Peyer's patch (tissue), 4 donors: ENCODE data around the gene MSX2. TPM values are rescaled to one million over a fixed set of nuclear protein-coding genes. Genes with fewer than 3 reads are reported as not detected.

Experiments
- DNase-seq, 3 donors: peaks; one replicate each; pipeline ENCODE4 v3.0.0-alpha.2; 2017 to 2019
- H3K27ac ChIP-seq, 4 donors: fragments of 200-600 bp; sonication (generic); one replicate each; pipeline ENCODE4 v1.5.1; 2016 to 2019
- H3K27me3 ChIP-seq, 2 donors: fragments of 200-600 bp; sonication (generic); one replicate each; pipeline ENCODE4 v1.5.1; 2019
- H3K36me3 ChIP-seq, 3 donors: fragments of 200-600 bp; sonication (generic); one replicate each; pipeline ENCODE4 v1.5.1; 2016 to 2019
- H3K4me1 ChIP-seq, 4 donors: fragments of 200-600 bp; sonication (generic); one replicate each; pipeline ENCODE4 v1.5.1; 2016 to 2019
- H3K4me3 ChIP-seq, 4 donors: fragments of 200-600 bp; sonication (generic); 1 replicate in 3 of 4; 2 replicates in 1 of 4; pipeline ENCODE4 v1.5.1; 2016 to 2019; ENCODE audit warnings: mild to moderate bottlenecking in 1 of 4
- H3K9me3 ChIP-seq, 4 donors: fragments of 200-600 bp; sonication (generic); one replicate each; pipeline ENCODE4 v1.5.1; 2016 to 2019; ENCODE audit warnings: mild to moderate bottlenecking in 1 of 4
- CTCF ChIP-seq, 6 experiments: fragments of 450-650 bp in 4 of 6; fragments of 200-600 bp in 2 of 6; sonication (generic) in 1 of 6; IDR thresholded peaks; one replicate each; pipeline ENCODE4 v1.5.1; 2017 to 2019; ENCODE audit warnings: antibody characterized with exemption in 6 of 6, mild to moderate bottlenecking in 3 of 6, moderate library complexity in 1 of 6
- POLR2A ChIP-seq, 2 donors: fragments of 450-650 bp; IDR thresholded peaks; one replicate each; pipeline ENCODE4 v1.5.1; 2017; ENCODE audit warnings: antibody characterized with exemption in 2 of 2, mild to moderate bottlenecking in 2 of 2, moderate library complexity in 2 of 2
- total RNA-seq, 4 donors: library from RNA; depleted of rRNA; stranded (reverse); fragments of >200 nt; gene quantifications; one replicate each; pipeline ENCODE4 v1.1.0, GENCODE V29; 2016

Gene MSX2
- total RNA-seq, 4 donors from 2014 or later: 1.6 to 2.7 (median 2.1) TPM; not detected in 1

GRCh38 chr5:174693697-174694385 is 30.5 kb upstream of the MSX2 start:
- Histone ChIP-seq H3K36me3 (no peaks in the 10 kb centered on the region), H3K4me1 (peaks cover 0 to 22% (median 0%) of the 10 kb centered on the region in 4 donors), H3K27ac (no peak overlapping the region), H3K4me3 (no peak overlapping the region), H3K9me3 (no peaks in the 10 kb centered on the region), H3K27me3 (peaks cover 0 to 4% of the 10 kb centered on the region in 2 donors)
- peak in 2 of 3 donors; percentile 54 to 65 for DNase-seq
- no peak for TF ChIP-seq POLR2A (IDR thresholded peaks at IDR 0.05)

- H3K9me3 ChIP-seq: no peaks in the 10 kb centered on the region
- TF ChIP-seq POLR2A (IDR thresholded peaks at IDR 0.05) (no peak), CTCF (IDR thresholded peaks at IDR 0.05) (no peak)
- peaks cover 0 to 22% (median 0%) of the 10 kb centered on the region in 4 donors for H3K4me1 ChIP-seq
- no peaks in the 10 kb centered on the region for H3K36me3 ChIP-seq
- H3K27ac ChIP-seq: no peak overlapping the region
- no peak overlapping the region for H3K4me3 ChIP-seq
- no peak for DNase-seq
- H3K27me3 ChIP-seq: no peaks in the 10 kb centered on the region
These were observed 29.8 kb upstream of the MSX2 start for GRCh38 chr5:174694611-174695010.

GRCh38 chr5:174698156-174698555 is 26.2 kb upstream of the MSX2 start:
- Histone ChIP-seq H3K4me1 (peaks cover 0 to 7% (median 0%) of the 10 kb centered on the region in 4 donors), H3K27ac (no peak overlapping the region), H3K9me3 (no peaks in the 10 kb centered on the region), H3K4me3 (no peak overlapping the region), H3K36me3 (no peaks in the 10 kb centered on the region), H3K27me3 (no peaks in the 10 kb centered on the region)
- TF ChIP-seq CTCF (IDR thresholded peaks at IDR 0.05): no peak
- TF ChIP-seq POLR2A (IDR thresholded peaks at IDR 0.05): no peak
- DNase-seq: no peak

GRCh38 chr5:174699131-174699530 is 25.3 kb upstream of the MSX2 start:
- TF ChIP-seq CTCF (IDR thresholded peaks at IDR 0.05): no peak
- no peak for TF ChIP-seq POLR2A (IDR thresholded peaks at IDR 0.05)
- Histone ChIP-seq H3K27ac (no peak overlapping the region), H3K4me3 (no peak overlapping the region), H3K4me1 (no peaks in the 10 kb centered on the region), H3K36me3 (no peaks in the 10 kb centered on the region), H3K27me3 (no peaks in the 10 kb centered on the region), H3K9me3 (no peaks in the 10 kb centered on the region)
- DNase-seq: no peak

GRCh38 chr5:174706997-174707572 is 17.3 kb upstream of the MSX2 start:
- Histone ChIP-seq H3K4me1 (no peaks in the 10 kb centered on the region), H3K27ac (no peak overlapping the region), H3K36me3 (no peaks in the 10 kb centered on the region), H3K4me3 (no peak overlapping the region), H3K9me3 (no peaks in the 10 kb centered on the region), H3K27me3 (no peaks in the 10 kb centered on the region)
- TF ChIP-seq CTCF (IDR thresholded peaks at IDR 0.05): no peak
- TF ChIP-seq POLR2A (IDR thresholded peaks at IDR 0.05): no peak
- no peak for DNase-seq

GRCh38 chr5:174707671-174708070 is 16.7 kb upstream of the MSX2 start:
- no peak for TF ChIP-seq CTCF (IDR thresholded peaks at IDR 0.05)
- no peak for TF ChIP-seq POLR2A (IDR thresholded peaks at IDR 0.05)
- Histone ChIP-seq H3K27ac (no peak overlapping the region), H3K9me3 (no peaks in the 10 kb centered on the region), H3K27me3 (no peaks in the 10 kb centered on the region), H3K4me1 (no peaks in the 10 kb centered on the region), H3K36me3 (no peaks in the 10 kb centered on the region), H3K4me3 (no peak overlapping the region)
- no peak for DNase-seq
